ENCODE results near the gene RPRD2.
"Not testable (repeated sequence)": the region's sequence is repeated elsewhere in the genome, so short reads cannot be mapped to it uniquely, and the experiment has no call there.

Gene RPRD2

GRCh38 chr1:150363426-150364230 is at the start of gene RPRD2:
Gene RPRD2 (plus strand): TSS chr1:150364147. CDS start chr1:150364715, 568 bp downstream.
- peak; percentile 86 for DNase-seq

GRCh38 chr1:150314691-150315090 is 49.3 kb upstream of the RPRD2 start:
- not testable (repeated sequence) for DNase-seq

- DNase-seq = no peak
Observed at GRCh38 chr1:150320667-150320978, 43.3 kb upstream of the RPRD2 start.

GRCh38 chr1:150321826-150322166 is 42.2 kb upstream of the RPRD2 start:
- DNase-seq = no peak

- no peak for DNase-seq
Observed at GRCh38 chr1:150322310-150322709, 41.6 kb upstream of the RPRD2 start.

GRCh38 chr1:150332651-150333290 is 31.2 kb upstream of the RPRD2 start:
- DNase-seq = no peak

- no peak for DNase-seq
Observed at GRCh38 chr1:150346316-150346715, 17.6 kb upstream of the RPRD2 start.

- DNase-seq = no peak
Observed at GRCh38 chr1:150352866-150353265, 11.1 kb upstream of the RPRD2 start.

GRCh38 chr1:150362721-150363425 is 1.1 kb upstream of the RPRD2 start:
- no peak for DNase-seq

- DNase-seq = peak; percentile 38
Observed at GRCh38 chr1:150364231-150365003, 470 bp downstream of the RPRD2 start.

- DNase-seq = no peak
Observed at GRCh38 chr1:150365941-150366340, 2.0 kb downstream of the RPRD2 start.

- no peak for DNase-seq
Observed at GRCh38 chr1:150366416-150367296, 2.7 kb downstream of the RPRD2 start.

- DNase-seq = no peak
Observed at GRCh38 chr1:150371110-150371509, 7.2 kb downstream of the RPRD2 start.

GRCh38 chr1:150372580-150372979 is 8.6 kb downstream of the RPRD2 start:
- DNase-seq = no peak

- no peak for DNase-seq
Observed at GRCh38 chr1:150376110-150376509, 12.2 kb downstream of the RPRD2 start.

GRCh38 chr1:150383631-150384324 is 19.8 kb downstream of the RPRD2 start:
- no peak for DNase-seq

- no peak for DNase-seq
Observed at GRCh38 chr1:150385537-150386445, 21.8 kb downstream of the RPRD2 start.

- DNase-seq = no peak
Observed at GRCh38 chr1:150386592-150386991, 22.6 kb downstream of the RPRD2 start.

- DNase-seq = peak; percentile 15
Observed at GRCh38 chr1:150387200-150387599, 23.3 kb downstream of the RPRD2 start.

- no peak for DNase-seq
Observed at GRCh38 chr1:150388241-150388640, 24.3 kb downstream of the RPRD2 start.
